ENCODE results near the gene SHF. TPM values are rescaled to one million over a fixed set of nuclear protein-coding genes. Genes with fewer than 3 reads are reported as not detected.

The SHF gene
- total and polyA plus RNA-seq, 2 of the 8 experiments (the other 6 are each of a cell fraction or from before 2014, with no cell fraction given), result 13.1 to 26.7 TPM

DNA sequence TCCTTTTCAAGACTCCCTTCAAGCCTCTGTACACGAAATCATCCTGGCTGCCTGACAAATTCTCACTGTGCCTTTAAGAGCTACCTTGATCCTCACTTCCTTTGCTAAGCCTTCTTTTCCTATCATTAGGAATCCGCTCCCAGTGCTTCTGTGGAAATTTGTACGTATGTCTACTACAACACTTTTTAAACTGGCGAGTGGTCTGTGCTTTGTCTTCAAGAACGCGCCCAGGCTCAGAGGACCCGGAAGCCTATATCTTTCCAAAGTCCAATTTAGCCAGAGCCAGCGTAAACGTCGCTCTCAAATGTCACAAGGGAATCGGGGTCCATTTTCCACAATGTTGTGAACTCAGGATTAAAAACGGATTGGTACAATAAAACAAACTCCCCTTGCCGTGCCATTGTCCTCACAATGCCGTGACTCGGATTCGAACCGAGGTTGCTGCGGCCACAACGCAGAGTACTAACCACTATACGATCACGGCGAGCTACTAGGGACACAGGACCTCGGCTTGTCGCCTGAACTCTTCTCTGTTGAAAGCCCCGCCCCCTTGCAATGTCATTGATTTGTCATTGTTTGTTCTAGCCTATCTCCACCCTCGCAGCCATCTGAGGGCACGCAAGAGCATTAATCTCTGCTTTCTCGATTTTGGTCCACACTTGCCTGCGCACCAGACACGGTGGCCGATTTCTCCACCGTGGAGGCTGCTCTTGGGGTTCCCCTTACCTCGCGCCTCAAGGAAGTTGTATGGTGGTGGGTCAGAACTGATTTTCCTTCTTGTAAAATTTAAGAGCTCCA, 12.4 kb upstream of the SHF start (continued):
- no peak for TF ChIP-seq CHD1 (IDR thresholded peaks at IDR 0.05; ENCODE audit: low read depth, low read length)
- peak in 1 of 2 experiments; percentile 71; a peak in 2 of 3 replicates for TF ChIP-seq POLR2A (IDR thresholded peaks at IDR 0.05; ENCODE audit: control extremely low read depth in 1 of 2, low read depth in 2 of 2, low read length in 2 of 2)
- TF ChIP-seq MAFK (IDR thresholded peaks at IDR 0.05; ENCODE audit: low read depth, low read length), result peak; percentile 79; the same call in 1 of the 2 replicates
- peak; percentile 63 for TF ChIP-seq SAP30 (IDR thresholded peaks at IDR 0.05; ENCODE audit: insufficient read depth, insufficient replicate concordance, low read length)
- TF ChIP-seq NRF1 (IDR thresholded peaks at IDR 0.05; ENCODE audit: low read depth, low read length), result peak; percentile 37; the same call in 1 of the 2 replicates
- TF ChIP-seq ASH2L (IDR thresholded peaks at IDR 0.05; ENCODE audit: low read length), result no peak
- TF ChIP-seq TBP (IDR thresholded peaks at IDR 0.05; ENCODE audit: low read depth, low read length), result peak; percentile 99
- TF ChIP-seq POLR2AphosphoS5 (IDR thresholded peaks at IDR 0.05; ENCODE audit: low read depth, low read length), result peak; percentile 53; the same call in 1 of the 2 replicates
- TF ChIP-seq NANOG (IDR thresholded peaks at IDR 0.05; ENCODE audit: insufficient read depth, low read depth, low read length, poor library complexity, severe bottlenecking), result no peak
- no peak; the same call in 1 of the 2 replicates for TF ChIP-seq ATF2 (IDR thresholded peaks at IDR 0.05; ENCODE audit: low read length)
- TF ChIP-seq RNF2 (IDR thresholded peaks at IDR 0.05; ENCODE audit: borderline replicate concordance, low read depth, low read length, missing control alignments, poor library complexity, severe bottlenecking), result no peak
- TF ChIP-seq SIN3A (conservative IDR thresholded peaks at IDR 0.05 in 1 of 2, IDR thresholded peaks at IDR 0.05 in 1 of 2; ENCODE audit: low read depth in 1 of 2, low read length in 2 of 2), result peak in 1 of 2 experiments; percentile 15; a peak in 2 of 4 replicates
- TF ChIP-seq, protein P1, sequence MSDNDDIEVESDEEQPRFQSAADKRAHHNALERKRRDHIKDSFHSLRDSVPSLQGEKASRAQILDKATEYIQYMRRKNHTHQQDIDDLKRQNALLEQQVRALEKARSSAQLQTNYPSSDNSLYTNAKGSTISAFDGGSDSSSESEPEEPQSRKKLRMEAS (IDR thresholded peaks at IDR 0.05), result no peak
- no peak for TF ChIP-seq SIRT6 (IDR thresholded peaks at IDR 0.05; ENCODE audit: low read length)
- peak; percentile 69; the same call in 1 of the 2 replicates for TF ChIP-seq TAF1 (IDR thresholded peaks at IDR 0.05; ENCODE audit: low read depth, low read length)
